ENCODE results near the gene RHBG.
A peak's percentile ranks its signal among the peaks of the same experiment; 100 is the strongest.
"Not testable (repeated sequence)": the region's sequence is repeated elsewhere in the genome, so short reads cannot be mapped to it uniquely, and the experiment has no call there.

Gene RHBG

GRCh38 chr1:156368889-156369684, at the start of gene RHBG:
Gene RHBG (plus strand): TSS chr1:156369211. CDS start chr1:156369250, 39 bp downstream.
- DNase-seq: peak; percentile 48

- no peak for DNase-seq
Observed at GRCh38 chr1:156319664-156320063, 49.3 kb upstream of the RHBG start.

GRCh38 chr1:156320560-156320959, 48.5 kb upstream of the RHBG start:
- DNase-seq: no peak

DNA sequence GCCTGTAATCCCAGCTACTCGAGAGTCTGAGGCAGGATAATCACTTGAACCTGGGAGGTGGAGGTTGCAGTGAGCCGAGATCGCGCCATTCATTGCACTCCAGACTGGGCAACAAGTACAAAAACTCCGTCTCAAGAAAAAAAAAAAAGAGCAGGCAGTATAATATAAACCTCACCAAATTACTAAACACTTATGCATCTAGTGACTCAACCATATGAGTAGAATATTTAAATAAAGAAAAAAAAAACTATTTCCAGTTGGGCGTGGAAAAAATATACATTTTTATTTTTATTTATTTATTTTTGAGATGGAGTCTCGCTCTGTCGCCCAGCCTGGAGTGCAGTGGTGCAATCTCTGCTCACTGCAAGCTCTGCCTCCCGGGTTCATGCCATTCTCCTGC, 45.8 kb upstream of the RHBG start:
- not testable (repeated sequence) for DNase-seq

- DNase-seq: no peak
Observed at GRCh38 chr1:156336242-156336641, 32.8 kb upstream of the RHBG start.

DNA sequence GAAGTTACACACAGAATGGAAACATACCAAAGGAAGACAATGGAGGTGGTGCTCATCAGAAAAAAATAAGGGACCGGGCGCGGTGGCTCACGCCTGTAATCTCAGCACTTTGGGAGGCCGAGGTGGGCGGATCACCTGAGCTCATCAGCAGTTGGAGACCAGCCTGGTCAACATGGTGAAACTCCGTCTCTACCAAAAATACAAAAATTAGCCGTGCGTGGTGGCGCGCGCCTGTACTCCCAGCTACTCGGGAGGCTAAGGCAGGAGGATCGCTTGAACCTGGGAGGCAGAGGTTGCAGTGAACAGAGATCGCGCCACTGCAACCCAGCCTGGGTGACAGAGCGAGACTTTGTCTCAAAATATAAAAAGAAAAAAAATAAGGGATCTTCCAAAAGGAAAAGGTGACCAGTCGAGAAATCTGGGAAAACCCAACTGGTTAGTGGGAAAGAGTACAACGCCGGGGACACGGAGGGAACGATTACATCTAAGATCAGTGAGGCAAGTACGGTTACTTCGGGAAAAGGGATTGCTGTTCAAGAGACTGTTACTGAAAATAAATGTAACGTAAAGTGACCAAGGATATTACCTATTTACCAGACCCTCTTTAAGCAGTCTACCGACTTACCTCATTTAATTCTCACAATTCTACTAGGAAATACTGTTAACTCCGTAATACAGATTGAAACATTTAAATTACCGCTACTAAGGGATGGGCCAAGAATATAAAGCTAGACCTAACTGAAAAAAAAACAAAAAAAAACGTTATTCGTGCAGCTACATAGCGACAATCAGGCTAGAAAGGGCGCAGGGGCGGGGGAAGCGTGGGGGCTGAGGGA, 31.7 kb upstream of the RHBG start:
- no peak for DNase-seq

GRCh38 chr1:156337888-156338179, 31.2 kb upstream of the RHBG start:
- no peak for DNase-seq

- DNase-seq: peak; percentile 100
Observed at GRCh38 chr1:156338180-156338976, 30.6 kb upstream of the RHBG start, which contains the start of the genes CCT3 and TSACC. Gene CCT3 (minus strand): TSS chr1:156338292. CDS start chr1:156338184, 108 bp downstream. Gene TSACC (plus strand): TSS chr1:156338526. CDS start chr1:156339758, 1,232 bp downstream.

DNA sequence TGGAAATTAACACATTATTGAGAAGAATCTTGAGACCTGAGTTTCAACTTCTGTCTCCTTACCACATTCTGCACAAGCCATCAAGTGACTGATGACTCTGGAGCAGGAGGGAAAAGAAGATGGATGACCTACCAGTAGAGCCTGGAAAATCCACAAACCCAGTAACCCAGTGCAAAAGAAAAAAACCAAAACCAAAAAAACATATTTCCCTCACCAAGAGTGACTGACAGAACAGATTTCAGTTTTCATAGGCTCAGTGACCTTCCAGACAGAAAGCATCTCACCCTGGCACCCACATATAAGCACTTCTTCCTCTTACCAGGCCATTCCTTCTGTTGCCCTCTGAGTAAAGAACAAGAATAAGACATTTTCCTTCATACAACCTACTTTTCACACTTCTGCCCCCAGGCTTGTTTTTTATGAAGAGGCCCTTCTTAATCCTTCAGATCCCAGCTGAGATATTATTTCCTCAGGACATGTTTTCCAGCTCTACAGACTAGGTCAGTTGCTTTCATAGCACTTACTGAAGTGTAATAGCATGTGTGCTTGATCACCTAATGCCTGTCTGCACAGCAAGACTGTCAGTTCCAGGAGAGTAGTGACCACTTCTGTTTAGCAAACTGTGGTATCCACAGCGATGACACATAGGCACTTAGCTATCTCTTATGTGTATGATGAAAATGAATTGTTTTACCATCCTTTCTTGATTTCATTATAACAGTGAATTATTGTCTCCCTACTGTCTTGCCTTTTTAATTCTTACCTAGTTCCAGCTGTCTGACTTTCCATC, 26.6 kb upstream of the RHBG start:
- no peak for DNase-seq

GRCh38 chr1:156344409-156344808, 24.6 kb upstream of the RHBG start:
- no peak for DNase-seq

GRCh38 chr1:156346035-156346434, 23.0 kb upstream of the RHBG start:
- not testable (repeated sequence) for DNase-seq

- no peak for DNase-seq
Observed at GRCh38 chr1:156346636-156347035, 22.4 kb upstream of the RHBG start.

DNA sequence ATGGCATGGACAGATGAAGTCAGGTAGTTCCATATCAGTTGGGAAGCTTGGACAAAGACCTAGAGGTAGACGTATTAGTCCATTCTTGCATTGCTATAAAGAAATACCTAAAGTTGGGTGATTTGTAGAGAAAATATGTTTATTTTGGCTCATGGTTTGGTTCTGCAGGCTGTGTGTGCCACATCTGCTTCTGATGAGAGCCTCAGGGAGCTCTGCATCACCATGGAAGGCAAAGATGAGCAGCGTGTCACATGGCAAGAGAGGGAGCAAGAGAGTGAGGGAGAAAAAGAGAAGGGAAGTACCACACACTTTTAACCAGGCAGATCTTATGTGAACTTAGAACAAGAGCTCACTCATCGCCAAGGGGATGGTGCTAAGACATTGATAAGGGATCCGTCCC, 21.7 kb upstream of the RHBG start:
- no peak for DNase-seq

DNA sequence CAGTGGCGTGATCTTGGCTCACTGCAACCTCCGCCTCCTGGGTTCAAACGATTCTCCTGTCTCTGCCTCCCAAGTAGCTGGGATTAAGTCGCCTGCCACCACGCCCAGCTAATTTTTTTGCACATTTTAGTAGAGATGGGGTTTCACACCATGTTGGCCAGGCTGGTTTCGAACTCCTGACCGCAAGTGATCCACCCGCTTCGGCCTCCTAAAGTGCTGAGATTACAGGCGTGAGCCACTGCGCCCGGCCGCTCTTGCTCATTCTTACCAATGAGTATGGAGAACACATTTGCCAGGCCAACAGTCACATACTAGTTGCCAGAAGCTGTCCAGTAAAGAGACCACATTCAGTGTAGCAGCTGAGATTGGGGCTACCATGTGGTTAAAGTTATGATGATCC, 16.5 kb upstream of the RHBG start:
- DNase-seq: not testable (repeated sequence)

DNA sequence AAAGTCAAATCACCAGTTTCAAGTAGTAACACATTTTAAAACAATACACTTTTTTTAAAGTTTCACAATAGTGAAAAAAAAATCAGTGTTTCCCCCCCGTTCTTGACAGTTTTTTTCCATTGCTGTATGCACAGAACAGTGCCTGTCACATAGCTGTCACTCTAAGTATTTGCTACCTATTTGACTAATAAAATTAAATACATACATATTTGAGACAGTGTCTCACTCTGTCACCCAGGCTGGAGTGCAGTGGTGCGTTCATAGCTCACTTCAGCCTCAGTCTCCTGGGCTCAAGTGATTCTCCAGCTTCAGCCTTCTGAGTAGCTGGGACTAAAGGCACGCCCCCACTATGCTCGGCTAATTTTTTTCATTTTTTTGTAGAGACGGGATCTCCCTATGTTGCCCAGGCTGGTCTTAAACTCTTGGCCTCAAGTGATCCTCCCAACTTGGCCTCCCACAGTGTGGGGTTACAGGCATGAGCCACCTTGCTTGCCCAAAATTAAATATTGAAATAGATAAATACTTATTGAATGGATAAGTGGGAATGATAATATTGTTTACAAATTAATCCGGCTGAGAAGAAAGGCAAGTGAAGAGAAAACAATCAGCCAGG, 12.6 kb upstream of the RHBG start:
- no peak for DNase-seq

- peak; percentile 43 for DNase-seq
Observed at GRCh38 chr1:156356875-156357534, 12.0 kb upstream of the RHBG start.

- DNase-seq: no peak
Observed at GRCh38 chr1:156357977-156358376, 11.0 kb upstream of the RHBG start.

GRCh38 chr1:156358641-156359040, 10.4 kb upstream of the RHBG start:
- DNase-seq: no peak

DNA sequence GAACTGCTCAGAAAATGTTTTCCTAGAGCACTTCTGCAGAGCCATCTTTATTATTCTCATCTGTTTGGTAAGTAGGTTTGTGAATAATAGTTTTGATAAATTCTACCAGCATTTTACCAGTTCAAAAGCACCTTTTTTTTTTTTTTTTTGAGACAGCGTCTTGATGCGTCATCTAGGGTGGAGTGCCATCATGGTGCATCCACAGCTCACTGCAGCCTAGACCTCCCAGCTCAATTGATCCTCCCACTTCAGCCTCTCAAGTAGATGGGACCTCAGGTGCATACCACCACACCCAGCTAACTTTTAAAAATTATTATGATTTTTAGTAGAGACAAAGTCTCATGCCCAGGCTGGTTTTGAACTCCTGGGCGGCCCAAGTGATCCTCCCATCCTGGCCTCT, 9.8 kb upstream of the RHBG start:
- DNase-seq: no peak

DNA sequence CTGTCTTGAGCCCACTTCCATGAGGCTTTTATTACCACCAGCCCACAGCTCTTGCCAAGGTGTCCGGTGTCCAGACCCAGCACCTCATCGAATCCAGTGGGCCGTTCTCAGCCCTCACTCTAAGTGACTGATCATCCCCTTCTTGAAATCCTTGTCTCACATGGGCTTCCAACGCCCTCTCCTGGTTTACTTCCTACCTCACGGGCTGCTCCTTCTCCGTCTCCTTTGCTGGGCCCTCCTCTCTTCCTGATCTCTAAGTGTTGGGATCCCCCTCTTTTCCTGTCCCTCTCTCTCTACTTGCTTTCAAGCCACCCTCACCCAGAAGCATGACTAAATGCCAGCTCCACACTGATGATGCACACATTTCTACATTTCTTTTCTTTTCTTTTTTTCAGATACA, 9.0 kb upstream of the RHBG start:
- no peak for DNase-seq

DNA sequence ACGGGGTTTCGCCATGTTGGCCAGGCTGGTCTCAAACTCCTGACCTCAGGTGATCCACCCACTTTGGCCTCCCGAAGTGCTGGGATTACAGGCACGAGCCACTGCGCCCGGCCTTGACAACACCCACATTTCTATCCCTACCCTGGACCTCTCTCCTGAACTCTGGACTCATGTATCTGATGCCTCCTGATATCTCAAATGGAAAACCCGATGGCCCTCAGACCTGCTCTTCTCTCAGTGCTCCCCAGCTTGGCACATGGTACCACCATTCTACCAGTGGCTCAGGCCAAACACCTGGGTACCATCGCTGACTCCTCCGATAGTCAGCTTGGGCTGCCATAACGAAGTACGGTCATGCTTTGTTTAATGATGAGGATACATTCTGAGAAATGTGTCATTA, 8.5 kb upstream of the RHBG start:
- DNase-seq: no peak

Measured in NCI-H2107 (cell line).